ENCODE measurements around the gene ZFHX3. TPM values are rescaled to one million over a fixed set of nuclear protein-coding genes. Genes with fewer than 3 reads are reported as not detected.
A peak's percentile ranks its signal among the peaks of the same experiment; 100 is the strongest.

Gene ZFHX3
- polyA plus RNA-seq, 1 donor from 2014 or later = 26.4 TPM

GRCh38 chr16:72832621-72833248, 215.2 kb downstream of the ZFHX3 start:
- peak; percentile 78 for TF ChIP-seq RAD21 (conservative IDR thresholded peaks at IDR 0.05)
- no peak for TF ChIP-seq POLR2AphosphoS5 (IDR thresholded peaks at IDR 0.05)
- TF ChIP-seq SMC3 (conservative IDR thresholded peaks at IDR 0.05; ENCODE audit: poor library complexity) = peak; percentile 66
- TF ChIP-seq, protein P1, sequence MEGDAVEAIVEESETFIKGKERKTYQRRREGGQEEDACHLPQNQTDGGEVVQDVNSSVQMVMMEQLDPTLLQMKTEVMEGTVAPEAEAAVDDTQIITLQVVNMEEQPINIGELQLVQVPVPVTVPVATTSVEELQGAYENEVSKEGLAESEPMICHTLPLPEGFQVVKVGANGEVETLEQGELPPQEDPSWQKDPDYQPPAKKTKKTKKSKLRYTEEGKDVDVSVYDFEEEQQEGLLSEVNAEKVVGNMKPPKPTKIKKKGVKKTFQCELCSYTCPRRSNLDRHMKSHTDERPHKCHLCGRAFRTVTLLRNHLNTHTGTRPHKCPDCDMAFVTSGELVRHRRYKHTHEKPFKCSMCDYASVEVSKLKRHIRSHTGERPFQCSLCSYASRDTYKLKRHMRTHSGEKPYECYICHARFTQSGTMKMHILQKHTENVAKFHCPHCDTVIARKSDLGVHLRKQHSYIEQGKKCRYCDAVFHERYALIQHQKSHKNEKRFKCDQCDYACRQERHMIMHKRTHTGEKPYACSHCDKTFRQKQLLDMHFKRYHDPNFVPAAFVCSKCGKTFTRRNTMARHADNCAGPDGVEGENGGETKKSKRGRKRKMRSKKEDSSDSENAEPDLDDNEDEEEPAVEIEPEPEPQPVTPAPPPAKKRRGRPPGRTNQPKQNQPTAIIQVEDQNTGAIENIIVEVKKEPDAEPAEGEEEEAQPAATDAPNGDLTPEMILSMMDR (IDR thresholded peaks at IDR 0.05; ENCODE audit: poor library complexity, severe bottlenecking) = peak; percentile 87
- no peaks in the 10 kb centered on the region for H3K27me3 ChIP-seq (ENCODE audit: insufficient read depth, low read depth, low read length)
- H3K79me2 ChIP-seq (replicated peaks; ENCODE audit: insufficient read depth, low read length) = peaks cover 78% of the 10 kb centered on the region
- H3K4me3 ChIP-seq (ENCODE audit: low read length) = no peak overlapping the region
- no peaks in the 10 kb centered on the region for H3K9me2 ChIP-seq (ENCODE audit: insufficient read depth, low read length)
- H3K4me2 ChIP-seq (ENCODE audit: low read length) = no peak overlapping the region
- H3K9ac ChIP-seq (ENCODE audit: low read length) = peak overlapping the region; percentile 65
- H4K20me1 ChIP-seq (ENCODE audit: insufficient read depth) = no peaks in the 10 kb centered on the region
- H3K9me3 ChIP-seq (ENCODE audit: low read length) = no peaks in the 10 kb centered on the region
- peak overlapping the region; percentile 97 for H3K27ac ChIP-seq (ENCODE audit: low read length)
- H3F3A ChIP-seq (ENCODE audit: insufficient read depth, low read length, poor library complexity, severe bottlenecking) = peaks cover 24% of the 10 kb centered on the region
- H3K36me3 ChIP-seq (ENCODE audit: insufficient read depth, low read length) = no peaks in the 10 kb centered on the region
- no peak overlapping the region for H2AFZ ChIP-seq (ENCODE audit: low read depth, low read length)

- no peaks in the 10 kb centered on the region for H4K20me1 ChIP-seq (ENCODE audit: insufficient read depth)
- H3K9me3 ChIP-seq (ENCODE audit: low read length) = no peaks in the 10 kb centered on the region
- no peak overlapping the region for H3K4me3 ChIP-seq (ENCODE audit: low read length)
These were observed 217.8 kb downstream of the ZFHX3 start for GRCh38 chr16:72829846-72830775.

More at GRCh38 chr16:72829846-72830775, 217.8 kb downstream of the ZFHX3 start:
- H3K79me2 ChIP-seq (replicated peaks; ENCODE audit: insufficient read depth, low read length) = peaks cover 83% of the 10 kb centered on the region
- peaks cover 21% of the 10 kb centered on the region for H3F3A ChIP-seq (ENCODE audit: insufficient read depth, low read length, poor library complexity, severe bottlenecking)
- no peak overlapping the region for H2AFZ ChIP-seq (ENCODE audit: low read depth, low read length)
- no peak for TF ChIP-seq REST (IDR thresholded peaks at IDR 0.05; ENCODE audit: borderline replicate concordance)
- H3K9ac ChIP-seq (ENCODE audit: low read length) = no peak overlapping the region
- H3K9me2 ChIP-seq (ENCODE audit: insufficient read depth, low read length) = no peaks in the 10 kb centered on the region
- no peaks in the 10 kb centered on the region for H3K36me3 ChIP-seq (ENCODE audit: insufficient read depth, low read length)
- H3K4me2 ChIP-seq (ENCODE audit: low read length) = no peak overlapping the region
- H3K27ac ChIP-seq (ENCODE audit: low read length) = peak overlapping the region; percentile 97
- H3K27me3 ChIP-seq (ENCODE audit: insufficient read depth, low read depth, low read length) = no peaks in the 10 kb centered on the region

All from neural cell (in vitro differentiated cells).